Measurements from ENCODE around the gene RNF14.
"Not testable (repeated sequence)": the region's sequence is repeated elsewhere in the genome, so short reads cannot be mapped to it uniquely, and the experiment has no call there.

RNF14 gene

DNA sequence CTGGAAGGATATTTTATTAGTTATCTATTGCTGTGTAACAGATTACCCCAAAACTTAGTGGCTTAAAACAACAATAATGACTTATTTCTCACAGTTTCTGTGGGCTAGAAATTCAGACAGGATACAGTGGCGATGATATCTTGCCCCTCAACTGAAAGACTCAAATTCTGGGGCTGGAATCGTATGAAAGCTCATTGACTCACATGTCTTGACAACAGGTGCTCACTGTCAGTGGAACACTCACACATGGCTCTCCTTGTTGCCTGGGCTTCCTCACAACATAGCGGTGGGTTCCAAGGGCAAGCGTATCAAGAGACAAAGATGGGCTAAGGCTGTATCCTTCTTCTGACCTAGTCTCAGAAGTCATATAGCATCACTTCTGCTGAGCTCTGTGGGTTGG lies 47.7 kb downstream of the RNF14 start:
- DNase-seq, result no peak

DNA sequence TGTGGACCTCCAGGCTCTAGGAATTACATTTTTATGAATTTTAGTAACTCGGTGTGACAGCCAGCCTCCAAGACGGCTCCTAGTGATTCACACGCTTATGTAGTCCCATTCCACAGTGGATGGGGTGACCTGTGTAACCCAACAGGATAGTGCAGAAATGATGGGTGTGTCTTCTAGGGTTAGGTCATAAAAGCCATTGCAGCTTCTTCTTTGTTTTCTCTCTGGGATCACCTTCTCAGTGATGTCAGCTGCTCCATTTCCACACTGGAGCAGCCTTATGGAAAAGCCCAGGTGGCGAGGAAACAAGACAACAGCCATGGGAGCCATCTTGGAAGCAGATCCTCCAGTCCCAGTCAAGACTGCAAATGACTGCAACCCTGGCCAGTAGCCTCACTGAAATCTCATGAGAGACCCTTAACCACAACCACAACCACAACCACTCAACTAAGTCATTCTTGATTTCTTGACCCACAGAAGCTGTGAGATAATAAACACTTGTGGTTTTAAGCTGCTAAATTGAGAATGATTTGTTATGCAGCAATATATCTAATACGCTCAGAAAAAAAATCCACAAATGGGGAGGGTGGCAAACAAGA lies 49.0 kb downstream of the RNF14 start:
- DNase-seq, result no peak

DNA sequence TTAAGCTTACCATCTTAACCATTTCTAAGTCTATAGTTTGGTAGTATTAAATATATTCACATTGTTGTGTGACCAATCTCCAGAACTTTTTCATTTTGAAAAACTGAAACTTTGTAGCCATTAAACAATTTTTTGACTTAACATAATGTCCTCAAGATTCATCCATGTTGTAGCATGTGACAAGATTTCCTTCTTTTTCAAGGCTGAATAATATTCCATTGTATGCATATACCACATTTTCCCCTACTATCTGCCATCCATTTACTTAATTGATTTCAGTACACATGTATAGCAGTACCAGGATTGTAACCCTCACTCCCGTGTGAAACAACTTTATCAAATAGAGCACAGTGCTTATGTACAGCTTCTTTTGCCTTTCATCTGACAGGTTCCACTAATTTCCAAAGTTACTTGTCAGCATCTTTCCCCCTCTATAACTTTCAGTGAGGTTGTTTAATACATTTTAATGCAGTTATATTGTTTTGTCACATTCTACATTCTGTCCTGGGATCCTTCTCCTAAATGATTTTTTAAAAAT lies 51.3 kb downstream of the RNF14 start:
- no peak for DNase-seq

DNA sequence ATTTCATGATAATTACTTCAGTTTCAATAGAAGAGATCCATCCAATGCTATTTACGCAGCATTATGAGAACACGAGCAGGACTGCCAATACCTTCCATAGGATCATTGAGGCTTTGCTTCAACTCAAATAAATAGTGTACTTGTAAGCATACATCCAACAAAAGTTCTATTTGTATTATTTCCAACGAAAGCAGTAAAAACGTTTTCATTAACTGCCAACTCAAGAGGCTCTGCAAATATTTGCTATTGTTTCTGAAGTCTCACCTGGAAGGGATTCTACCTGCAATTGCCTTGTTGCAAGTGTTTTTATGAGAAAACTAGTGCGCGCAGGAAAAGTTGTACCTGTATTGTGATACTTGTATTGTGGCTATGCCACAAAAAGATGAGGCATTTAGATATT lies 54.9 kb downstream of the RNF14 start:
- DNase-seq, result no peak

DNA sequence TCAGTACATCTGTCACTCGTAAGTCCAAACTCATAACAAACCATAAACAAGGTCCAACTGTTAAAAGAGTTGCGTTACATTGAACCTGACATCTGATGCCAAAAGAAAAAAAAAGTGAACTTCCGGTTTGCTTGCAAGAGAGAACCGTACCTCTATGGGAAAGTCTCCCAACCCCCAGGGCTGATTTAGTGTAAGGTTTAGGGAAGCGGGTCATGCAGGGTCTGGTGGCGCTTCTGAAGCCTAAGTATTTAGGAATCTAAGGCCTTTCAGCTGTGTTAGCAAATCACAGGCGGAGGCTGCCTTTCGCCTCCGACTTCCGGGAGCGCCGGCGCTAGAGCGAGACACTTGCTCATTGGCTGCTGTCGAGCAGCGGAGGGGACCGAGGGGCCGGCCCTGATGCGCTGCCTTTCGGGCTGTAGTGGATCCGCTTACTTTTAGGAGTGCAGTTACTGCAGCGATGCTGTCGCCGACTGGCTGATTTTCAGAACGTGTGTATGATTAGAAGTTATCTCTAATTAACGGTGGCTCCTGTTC lies 55.9 kb downstream of the RNF14 start:
- peak; percentile 79 for DNase-seq

DNA sequence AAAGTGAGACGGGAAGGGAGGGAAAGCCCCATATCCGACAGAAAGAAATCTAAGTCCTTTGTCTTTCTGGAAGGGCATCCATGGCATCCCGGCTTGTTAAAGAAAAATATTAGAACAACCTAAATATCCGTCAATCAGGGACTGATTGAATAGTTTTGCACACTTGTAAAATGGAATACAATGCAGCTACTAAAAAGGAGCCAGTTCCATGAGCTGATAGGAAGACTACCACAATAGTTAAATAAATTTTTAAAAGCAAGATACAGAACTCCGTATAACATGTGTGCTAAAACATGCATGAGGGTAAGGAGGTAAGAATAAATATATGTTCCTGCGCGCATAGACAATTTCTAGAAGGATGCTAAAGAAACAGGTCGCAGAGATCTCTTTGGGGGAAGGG lies 56.7 kb downstream of the RNF14 start:
- no peak for DNase-seq

DNA sequence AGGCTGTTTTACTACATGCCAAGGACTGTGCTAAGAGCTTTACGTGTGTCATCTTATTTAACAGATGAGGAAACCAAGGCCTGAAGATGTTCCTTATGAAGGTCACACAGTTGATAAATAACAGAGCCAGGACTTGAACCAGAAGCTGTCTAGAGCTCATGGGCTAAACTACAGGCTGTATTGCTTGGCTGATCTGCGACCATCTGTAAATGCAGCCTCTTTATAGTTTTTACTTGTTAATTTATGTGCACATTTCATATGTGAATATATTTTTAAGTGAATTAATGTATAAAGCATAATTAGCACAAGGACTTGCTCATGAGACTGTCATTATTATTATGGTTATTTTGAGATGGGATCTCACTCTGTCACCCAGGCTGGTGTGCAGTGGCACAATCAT lies 63.2 kb downstream of the RNF14 start:
- DNase-seq, result no peak

DNA sequence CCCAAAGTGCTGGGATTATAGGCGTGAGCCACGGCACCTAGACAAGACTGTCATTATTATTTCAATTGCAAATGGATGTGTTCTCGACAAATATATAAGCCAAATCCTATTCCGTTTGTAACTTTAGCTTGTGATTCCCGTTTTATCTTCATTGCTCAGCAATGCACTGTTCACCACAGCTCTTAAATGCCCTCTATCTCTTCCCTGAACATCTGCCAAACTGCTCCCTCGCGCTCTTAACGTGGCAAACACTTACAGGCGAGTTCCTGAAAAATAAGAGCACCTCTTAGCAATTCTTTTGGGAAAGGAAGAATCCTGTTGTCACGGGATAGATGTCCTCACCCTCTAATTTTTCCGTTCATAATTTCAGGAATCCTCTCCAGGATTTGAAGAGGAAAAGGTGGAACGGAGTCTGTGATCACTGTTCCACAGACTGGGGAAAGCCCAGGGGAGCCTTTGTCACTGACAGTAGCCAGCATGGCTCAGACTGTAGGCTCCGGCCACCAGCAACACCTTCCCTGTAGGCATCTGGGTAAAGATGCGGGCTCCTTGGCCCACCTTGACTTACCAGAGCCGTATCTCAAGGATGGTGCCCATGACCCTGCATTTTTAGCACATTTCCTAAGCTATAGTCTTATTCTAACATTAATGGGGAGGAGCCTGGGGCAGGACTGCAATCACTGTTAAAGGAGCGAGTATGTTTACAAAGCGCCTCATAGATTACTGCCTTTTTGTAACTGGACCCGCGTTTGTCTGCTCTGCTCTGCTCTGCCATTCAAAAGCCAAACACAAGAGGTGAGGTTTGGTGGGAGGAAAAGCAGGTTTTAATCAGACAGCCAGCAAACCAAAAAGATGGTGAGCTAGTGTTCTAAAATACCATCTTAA lies 64.1 kb downstream of the RNF14 start:
- no peak for DNase-seq

DNA sequence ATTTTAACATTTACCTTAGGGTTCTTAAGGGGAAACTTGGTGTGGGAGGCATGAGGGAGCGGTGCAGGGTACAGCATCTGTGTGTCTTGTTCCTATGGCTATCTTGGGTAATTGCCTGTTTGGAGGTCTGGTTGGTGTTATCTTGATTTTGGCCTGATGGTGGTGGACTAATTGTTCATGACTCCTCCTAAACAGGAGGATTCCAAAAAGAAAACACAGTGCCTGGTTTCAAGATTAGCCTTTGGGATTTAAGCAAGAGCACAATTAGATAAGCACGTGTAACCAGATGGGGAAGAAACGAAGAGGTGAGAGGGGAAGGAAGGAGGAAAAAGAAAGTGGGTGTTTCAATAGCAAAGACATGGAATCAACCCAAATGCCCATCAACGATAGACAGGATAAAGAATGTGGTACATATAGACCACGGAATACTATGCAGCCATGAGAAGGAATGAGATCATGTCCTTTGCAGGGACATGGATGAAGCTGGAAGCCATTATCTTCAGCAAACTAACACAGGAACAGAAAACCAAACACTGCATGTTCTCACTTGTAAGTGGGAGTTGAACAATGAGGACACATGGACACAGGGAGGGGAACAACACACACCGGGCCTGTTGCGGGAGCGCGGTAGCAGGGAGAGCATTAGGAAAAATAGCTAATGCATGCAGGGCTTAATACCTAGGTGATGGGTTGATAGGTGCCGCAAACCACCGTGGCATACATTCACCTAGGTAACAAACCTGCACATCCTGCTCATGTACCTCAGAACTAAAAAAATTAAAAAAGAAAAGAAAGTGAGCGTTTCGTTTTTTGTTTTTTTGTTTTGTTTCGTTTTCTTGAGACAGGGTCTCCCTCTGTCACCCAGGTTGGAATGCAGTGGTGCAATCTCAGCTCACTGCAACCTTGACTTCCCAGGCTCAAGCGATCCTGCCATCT lies 65.0 kb downstream of the RNF14 start:
- DNase-seq, result not testable (repeated sequence)

DNA sequence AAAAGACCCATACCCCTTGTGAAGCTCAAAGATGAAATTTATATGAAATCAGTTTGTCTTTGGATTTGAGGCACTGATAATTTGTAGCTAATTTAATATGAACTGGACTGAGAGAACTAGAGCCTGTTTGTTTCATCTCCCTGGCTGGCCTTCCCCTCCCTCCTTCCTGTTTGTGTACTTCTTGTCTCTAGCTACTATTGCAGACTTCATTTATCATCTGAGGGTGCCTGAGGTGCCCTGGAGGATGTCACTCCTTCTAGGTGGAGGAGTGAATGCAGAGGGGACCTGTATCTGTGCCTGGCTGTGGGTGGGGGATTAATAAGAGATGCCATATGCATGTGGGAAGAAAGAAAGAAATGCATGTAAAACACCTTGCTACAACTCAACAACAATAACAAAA lies 66.1 kb downstream of the RNF14 start:
- no peak for DNase-seq

DNA sequence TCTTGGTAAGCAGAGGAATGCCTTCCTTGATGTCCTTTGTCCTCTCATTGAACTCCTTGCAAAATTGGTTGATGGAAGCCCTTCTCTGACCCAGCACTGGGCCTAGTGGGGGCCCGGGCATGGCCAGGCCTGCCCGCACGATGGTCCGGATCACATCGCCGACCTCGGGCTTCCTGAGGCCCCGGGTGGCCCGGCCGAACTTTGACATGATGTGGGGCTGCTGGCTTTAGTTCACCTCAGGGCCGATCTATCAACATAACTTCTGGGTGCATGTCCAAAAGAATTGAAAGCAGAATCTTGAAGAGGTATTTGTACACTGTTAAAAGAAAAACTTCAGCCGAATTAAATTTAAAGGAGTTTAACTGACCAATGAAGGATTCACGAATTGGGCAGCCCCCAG lies 68.0 kb downstream of the RNF14 start:
- no peak for DNase-seq

DNA sequence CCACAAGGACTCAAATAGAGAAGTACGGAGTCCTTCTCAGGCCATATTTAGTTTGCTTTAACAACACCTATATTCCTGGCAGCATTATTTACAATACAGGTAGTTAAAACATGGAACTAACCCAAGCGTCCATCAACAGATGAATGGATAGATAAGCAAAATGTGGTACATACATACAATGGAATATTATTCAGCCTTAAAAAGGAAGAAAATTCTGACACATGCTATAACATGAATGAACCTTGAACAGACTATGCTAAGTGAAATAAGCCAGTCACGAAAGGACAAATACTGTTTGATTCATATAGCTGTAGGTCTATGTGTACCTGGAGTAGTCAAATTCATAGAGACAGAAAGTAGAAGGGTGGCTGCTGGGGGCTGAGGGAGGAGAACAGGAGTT lies 68.7 kb downstream of the RNF14 start:
- not testable (repeated sequence) for DNase-seq

DNA sequence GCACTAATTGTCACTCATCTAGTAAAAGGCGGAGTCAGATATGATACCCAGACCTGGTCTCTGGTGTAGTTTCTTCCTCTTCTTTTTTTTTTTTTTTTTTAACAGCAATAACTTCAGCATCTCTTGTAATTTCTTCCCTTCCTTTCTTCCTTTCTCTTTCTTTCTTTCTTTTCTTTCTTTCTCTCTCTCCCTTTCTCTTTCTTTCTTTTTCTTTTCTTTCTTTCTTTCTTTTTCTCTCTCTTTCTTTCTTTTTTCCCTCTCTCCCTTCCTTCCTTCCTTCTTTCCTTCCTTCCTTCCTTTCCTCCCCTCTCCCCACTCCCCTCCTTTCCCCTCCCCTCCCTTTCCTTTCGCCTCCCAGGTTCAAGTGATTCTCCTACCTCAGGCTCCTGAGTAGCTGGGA lies 69.8 kb downstream of the RNF14 start:
- DNase-seq, result no peak

Data from activated gamma-delta T cell treated with Interleukin-2 at 50 U/mL for 16 hours (primary cell).